Measurements from ENCODE around the gene LGSN. TPM values are rescaled to one million over a fixed set of nuclear protein-coding genes. Genes with fewer than 3 reads are reported as not detected.

Gene LGSN
- total and polyA plus RNA-seq, 2 of the 13 experiments (the other 11 are each of a cell fraction or from before 2014, with no cell fraction given): 0.13 to 0.63 TPM

GRCh38 chr6:63322981-63323380 is 3.2 kb upstream of the LGSN start:
- intact Hi-C loops (cut with micrococcal nuclease; ENCODE audit: unreplicated experiment) (no loop called here), in situ Hi-C loops (cut with HindIII; ENCODE audit: extremely low pct_ligation_motif_present, low pct_unique_long_range_greater_than_20kb) (no loop called here)
- H3K4me1 ChIP-seq (ENCODE audit: insufficient read depth, low read length): no peaks in the 10 kb centered on the region
- no peak overlapping the region for H3K4me3 ChIP-seq (replicated peaks in 1 of 3; ENCODE audit: insufficient read depth in 1 of 3, low read depth in 2 of 3, low read length in 3 of 3)
- no peaks in the 10 kb centered on the region for H3K9me3 ChIP-seq (ENCODE audit: low read length)
- DNase-seq (ENCODE audit: low spot score) (no peak), ATAC-seq (no peak), FAIRE-seq (no peak)
- ChIA-PET POLR2A (no interaction called here), CTCF (ENCODE audit: low intra/inter-chr PET ratio, low total read pairs) (no interaction called here)
- H3K79me2 ChIP-seq (ENCODE audit: insufficient read depth, low read length): no peaks in the 10 kb centered on the region
- no peak overlapping the region for H3K27ac ChIP-seq (ENCODE audit: extremely low read length, insufficient read depth, low read length)
- WGBS (ENCODE audit: low lambda C conversion rate): 69% methylated on average over 1 of the region's 1 CpG
- no peak overlapping the region for H2AFZ ChIP-seq (ENCODE audit: low read length)
- TF ChIP-seq ZNF276 (CRISPR knock-in tag; IDR thresholded peaks at IDR 0.05; ENCODE audit: low read depth): no peak
- TF ChIP-seq ZNF432 (CRISPR knock-in tag; IDR thresholded peaks at IDR 0.05; ENCODE audit: borderline replicate concordance): no peak
- H4K20me1 ChIP-seq (ENCODE audit: insufficient read depth, low read length): no peaks in the 10 kb centered on the region
- no peak overlapping the region for H3K9ac ChIP-seq (ENCODE audit: insufficient read depth, low read depth, low read length)
- H3K27me3 ChIP-seq (ENCODE audit: control insufficient read depth in 1 of 2, insufficient read depth in 2 of 2, low read length in 2 of 2): no peaks in the 10 kb centered on the region
- H3K36me3 ChIP-seq (replicated peaks in 1 of 2; ENCODE audit: control insufficient read depth in 1 of 2, insufficient read depth in 2 of 2, low read length in 2 of 2): no peaks in the 10 kb centered on the region
- no TSS peak for BruUV-seq (replicated peaks)
- no peak overlapping the region for H3K4me2 ChIP-seq (ENCODE audit: low read depth, low read length)

- Histone ChIP-seq H3K27ac (ENCODE audit: extremely low read length, insufficient read depth, low read length) (no peak overlapping the region), H2AFZ (ENCODE audit: low read length) (no peak overlapping the region), H3K4me3 (replicated peaks in 1 of 3; ENCODE audit: insufficient read depth in 1 of 3, low read depth in 2 of 3, low read length in 3 of 3) (no peak overlapping the region), H3K9ac (ENCODE audit: insufficient read depth, low read depth, low read length) (no peak overlapping the region), H3K27me3 (ENCODE audit: control insufficient read depth in 1 of 2, insufficient read depth in 2 of 2, low read length in 2 of 2) (no peaks in the 10 kb centered on the region), H3K4me1 (ENCODE audit: insufficient read depth, low read length) (no peaks in the 10 kb centered on the region), H3K79me2 (ENCODE audit: insufficient read depth, low read length) (no peaks in the 10 kb centered on the region), H3K36me3 (replicated peaks in 1 of 2; ENCODE audit: control insufficient read depth in 1 of 2, insufficient read depth in 2 of 2, low read length in 2 of 2) (no peaks in the 10 kb centered on the region), H4K20me1 (ENCODE audit: insufficient read depth, low read length) (no peaks in the 10 kb centered on the region), H3K4me2 (ENCODE audit: low read depth, low read length) (no peak overlapping the region), H3K9me3 (ENCODE audit: low read length) (no peaks in the 10 kb centered on the region)
- POLR2A ChIA-PET: no interaction called here
- intact Hi-C loops (cut with micrococcal nuclease; ENCODE audit: unreplicated experiment) (no loop called here), in situ Hi-C loops (cut with HindIII; ENCODE audit: extremely low pct_ligation_motif_present, low pct_unique_long_range_greater_than_20kb) (no loop called here)
- BruUV-seq (replicated peaks): no TSS peak
- FAIRE-seq (no peak), ATAC-seq (no peak), DNase-seq (ENCODE audit: low spot score) (no peak)
- CTCF ChIA-PET (ENCODE audit: low intra/inter-chr PET ratio, low total read pairs): no interaction called here
- WGBS (ENCODE audit: low lambda C conversion rate): 4% methylated on average over 1 of the region's 1 CpG
- TF ChIP-seq CREB1 (IDR thresholded peaks at IDR 0.05) (no peak), CREB1 (CRISPR knock-in tag; IDR thresholded peaks at IDR 0.05) (no peak), SOX5 (CRISPR knock-in tag; IDR thresholded peaks at IDR 0.05; ENCODE audit: borderline replicate concordance) (no peak), PATZ1 (CRISPR knock-in tag; IDR thresholded peaks at IDR 0.05) (no peak), KDM1A (CRISPR knock-in tag; IDR thresholded peaks at IDR 0.05) (no peak), ZNF740 (CRISPR knock-in tag; IDR thresholded peaks at IDR 0.05) (no peak), CSRNP1 (CRISPR knock-in tag; IDR thresholded peaks at IDR 0.05) (no peak), JUNB (CRISPR knock-in tag; IDR thresholded peaks at IDR 0.05; ENCODE audit: borderline replicate concordance) (no peak), YEATS2 (CRISPR knock-in tag; IDR thresholded peaks at IDR 0.05; ENCODE audit: borderline replicate concordance) (no peak), ZBTB44 (CRISPR knock-in tag; IDR thresholded peaks at IDR 0.05) (no peak)
These were observed 2.0 kb upstream of the LGSN start for GRCh38 chr6:63321821-63322220.

All from HepG2 (cell line).